GM12878 (cell line): ENCODE measurements around the gene GAL3ST2. TPM values are rescaled to one million over a fixed set of nuclear protein-coding genes. Genes with fewer than 3 reads are reported as not detected.
"Not testable (repeated sequence)": the region's sequence is repeated elsewhere in the genome, so short reads cannot be mapped to it uniquely, and the experiment has no call there.

Experiments
- ATAC-seq: fragments of 200-7000 bp; cut with Tn5 transposase; 3 replicates; pipeline ENCODE4 v1.9.1; 2020; ENCODE audit warnings: mild to moderate bottlenecking, moderate library complexity
- BruUV-seq: library from RNA; stranded (reverse); fragments of 400-500 nt; replicated peaks from 2 replicates; lab custom pipeline; 2021; lab: Mats Ljungman, UMichigan
- CTCF ChIA-PET: fragments of 300-600 bp; sonication (Branson Sonifier 250); formaldehyde crosslinking; extraction: SDS; loops from one replicate; lab custom pipeline; 2021; ENCODE audit warnings: inconsistent platforms; lab: Yijun Ruan, JAX
- POLR2A ChIA-PET: fragments of 350-600 bp; formaldehyde crosslinking; extraction: SDS; loops from one replicate; lab custom pipeline; 2021; ENCODE audit warnings: inconsistent platforms; lab: Charles Lee
- RAD21 ChIA-PET: fragments of 300-600 bp; sonication (Branson Sonifier 250); formaldehyde crosslinking; loops from one replicate; lab custom pipeline; 2023; ENCODE audit warnings: antibody characterized with exemption; ENCODE audit not compliant: unreplicated experiment; lab: Charles Lee
- SMC1A ChIA-PET: fragments of 300-600 bp; sonication (Branson Sonifier 250); formaldehyde crosslinking; loops from one replicate; lab custom pipeline; 2023; ENCODE audit not compliant: unreplicated experiment, uncharacterized antibody; lab: Charles Lee
- DNase-seq: peaks from one replicate; pipeline ENCODE4 v3.0.0-alpha.2; 2011; ENCODE audit warnings: low read depth, low spot score
- FAIRE-seq: peaks from 3 replicates; lab custom pipeline; 2011; peaks lifted over from hg19 to GRCh38; lab: Jason Lieb, UNC
- H2AFZ ChIP-seq: 2 replicates; pipeline ENCODE4 v1.6.0; 2011; ENCODE audit warnings: low read depth, low read length, control low read depth; ENCODE audit not compliant: control insufficient read depth
- H3K27ac ChIP-seq: 2 replicates; pipeline ENCODE4 v1.5.1; 2011; ENCODE audit warnings: control low read depth; ENCODE audit not compliant: control insufficient read depth, insufficient read depth
- H3K27me3 ChIP-seq, 2 experiments: replicated peaks in 1 of 2; 2 replicates each; pipeline versions ENCODE4 v1.6.0 to v1.6.1; 2011; ENCODE audit warnings: low read length in 1 of 2; ENCODE audit not compliant: control insufficient read depth in 2 of 2, insufficient read depth in 2 of 2
- H3K36me3 ChIP-seq, 2 experiments: 2 replicates each; pipeline ENCODE4 v1.5.1; 2011; ENCODE audit warnings: low read length in 1 of 2; ENCODE audit not compliant: control insufficient read depth in 2 of 2, insufficient read depth in 2 of 2
- H3K4me1 ChIP-seq: 2 replicates; pipeline ENCODE4 v1.6.1; 2011; ENCODE audit warnings: mild to moderate bottlenecking, low read length, moderate library complexity, mixed read lengths; ENCODE audit not compliant: control insufficient read depth, insufficient read depth
- H3K4me2 ChIP-seq: 2 replicates; pipeline ENCODE4 v1.6.0; 2011; ENCODE audit warnings: control low read depth; ENCODE audit not compliant: control insufficient read depth, insufficient read depth
- H3K4me3 ChIP-seq: fragments of 200-600 bp; sonication (generic); 2 replicates; pipeline ENCODE4 v1.5.1; 2016
- H3K79me2 ChIP-seq: 2 replicates; pipeline ENCODE4 v1.6.0; 2011; ENCODE audit warnings: low read length; ENCODE audit not compliant: control insufficient read depth, insufficient read depth
- H3K9ac ChIP-seq: 2 replicates; pipeline ENCODE4 v1.8.0; 2011; ENCODE audit warnings: low read length, control low read depth, mixed read lengths; ENCODE audit not compliant: control insufficient read depth, insufficient read depth
- H3K9me3 ChIP-seq: replicated peaks from 3 replicates; pipeline ENCODE4 v1.5.1; 2011; ENCODE audit warnings: mild to moderate bottlenecking, low read length; ENCODE audit not compliant: control insufficient read depth, insufficient read depth
- H4K20me1 ChIP-seq: 2 replicates; pipeline ENCODE4 v1.6.0; 2011; ENCODE audit not compliant: control insufficient read depth, insufficient read depth
- EGR1 ChIP-seq, 2 experiments: IDR thresholded peaks; 1 replicate in 1 of 2; 2 replicates in 1 of 2; pipeline ENCODE4 v1.6.1; 2011 to 2012; ENCODE audit warnings: low read depth in 2 of 2, low read length in 2 of 2, borderline replicate concordance in 1 of 2, mild to moderate bottlenecking in 1 of 2, moderate library complexity in 1 of 2
- HDAC2 ChIP-seq: fragments of 200-600 bp; sonication (generic); IDR thresholded peaks from 2 replicates; pipeline ENCODE4 v1.6.1; 2017
- MXI1 ChIP-seq: fragments of 150-350 bp; IDR thresholded peaks from 2 replicates; pipeline ENCODE4 v1.6.1; 2011; ENCODE audit warnings: low read depth, mild to moderate bottlenecking, inconsistent platforms, low read length, improper control_type of control experiment
- MYB ChIP-seq: fragments of 150-350 bp; IDR thresholded peaks from 2 replicates; pipeline ENCODE4 v1.6.1; 2014; ENCODE audit warnings: mild to moderate bottlenecking, low read depth, low read length, borderline replicate concordance
- NBN ChIP-seq: fragments of 450-650 bp; IDR thresholded peaks from 2 replicates; pipeline ENCODE4 v1.6.1; 2016
- NFYA ChIP-seq: IDR thresholded peaks from 2 replicates; pipeline ENCODE4 v1.6.1; 2011; ENCODE audit warnings: low read depth, mild to moderate bottlenecking, low read length, improper control_type of control experiment, borderline replicate concordance
- SIN3A ChIP-seq: IDR thresholded peaks from 2 replicates; pipeline ENCODE4 v1.6.1; 2012; ENCODE audit warnings: low read depth, low read length, improper control_type of control experiment
- SRF ChIP-seq, 2 experiments: IDR thresholded peaks; 2 replicates each; pipeline ENCODE4 v1.6.1; 2011; ENCODE audit warnings: low read depth in 2 of 2, low read length in 2 of 2, mild to moderate bottlenecking in 1 of 2, moderate library complexity in 1 of 2
- WGBS: methylation state at CpG from one replicate; pipeline ENCODE4 v1.1.6; 2016; ENCODE audit warnings: low lambda C conversion rate; ENCODE audit not compliant: insufficient replicate concordance, insufficient coverage; ENCODE audit errors: missing lambda C conversion rate; 5-methylcytosine and 5-hydroxymethylcytosine counted together
- in situ Hi-C: fragments of 300-500 bp; cut with MboI; formaldehyde crosslinking; loops from 9 replicates; pipeline ENCODE4 v1.14.3; 2018; ENCODE audit warnings: mixed read lengths
- intact Hi-C: fragments of 100-400 bp; cut with micrococcal nuclease; formaldehyde crosslinking; loops from one replicate; pipeline ENCODE4 v1.14.2; 2022; ENCODE audit not compliant: unreplicated experiment
- polyA plus RNA-seq, 11 experiments: library from polyadenylated mRNA; depleted of rRNA in 4 of 11; unstranded in 6 of 11; stranded (reverse) in 5 of 11; fragments of >200 nt; fragmentation: Nextera tagmentation in 4 of 11; fragmentation: Illumina TruSeq in 1 of 11; extraction: Ambion mirVana in 4 of 11; extraction: Trizol in 1 of 11; gene quantifications; 1 replicate in 1 of 11; 2 replicates in 10 of 11; pipeline versions ENCODE4 v1.2.1 to v1.2.3, GENCODE V29; 2011 to 2016; ENCODE audit warnings: inconsistent platforms in 2 of 11, missing spikeins in 2 of 11, low read depth in 1 of 11
- total RNA-seq, 4 experiments: library from RNA; depleted of rRNA in 3 of 4; stranded (reverse); fragments of >200 nt in 3 of 4; fragmentation: Illumina TruSeq in 1 of 4; extraction: Trizol in 1 of 4; gene quantifications; 2 replicates each; pipeline versions ENCODE4 v1.2.1 to v1.2.3, GENCODE V29; 2013 to 2021
- TF ChIP-seq, protein P1 (sequence below): fragments of 450-650 bp; IDR thresholded peaks from 2 replicates; pipeline ENCODE4 v1.6.1; 2018; ENCODE audit warnings: borderline replicate concordance, mild to moderate bottlenecking; ENCODE audit not compliant: partially characterized antibody

Gene GAL3ST2
- total and polyA plus RNA-seq, 10 of the 15 experiments (the other 5 are each of a cell fraction or from before 2014, with no cell fraction given), result 0.09 to 0.36 (median 0.11) TPM; not detected in 7

DNA sequence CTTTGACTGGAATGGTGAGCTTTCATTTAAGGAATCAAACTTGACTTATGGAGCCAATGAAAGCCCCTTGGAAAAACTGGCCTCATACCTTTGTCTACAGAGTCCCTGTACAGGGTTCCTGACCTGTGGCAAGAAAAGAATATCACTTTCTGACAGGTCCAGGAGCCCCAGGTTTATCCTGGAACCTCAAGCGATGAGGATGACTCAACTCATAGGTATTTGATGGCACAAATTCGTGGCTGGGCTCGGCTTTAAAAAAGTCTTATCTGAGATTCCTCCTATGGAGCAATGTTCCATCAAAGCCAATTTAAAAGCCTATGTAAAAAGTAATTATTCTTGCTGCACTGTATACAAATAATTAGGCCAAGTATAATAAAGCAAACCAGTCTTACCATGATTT is 14.8 kb downstream of the GAL3ST2 start:
- POLR2A ChIA-PET, H3K4me2 ChIP-seq, DNase-seq, CTCF ChIA-PET, in situ Hi-C loops, H3K79me2 ChIP-seq, H3K9me3 ChIP-seq, H2AFZ ChIP-seq, H3K9ac ChIP-seq, H3K36me3 ChIP-seq, BruUV-seq, H3K27me3 ChIP-seq, H3K27ac ChIP-seq, H3K4me3 ChIP-seq, H4K20me1 ChIP-seq, RAD21 ChIA-PET, ATAC-seq, SMC1A ChIA-PET, intact Hi-C loops, FAIRE-seq: not testable (repeated sequence)
- 69% methylated on average over 3 of the region's 3 CpGs for WGBS
- H3K4me1 ChIP-seq, result peaks cover 19% of the 10 kb centered on the region

DNA sequence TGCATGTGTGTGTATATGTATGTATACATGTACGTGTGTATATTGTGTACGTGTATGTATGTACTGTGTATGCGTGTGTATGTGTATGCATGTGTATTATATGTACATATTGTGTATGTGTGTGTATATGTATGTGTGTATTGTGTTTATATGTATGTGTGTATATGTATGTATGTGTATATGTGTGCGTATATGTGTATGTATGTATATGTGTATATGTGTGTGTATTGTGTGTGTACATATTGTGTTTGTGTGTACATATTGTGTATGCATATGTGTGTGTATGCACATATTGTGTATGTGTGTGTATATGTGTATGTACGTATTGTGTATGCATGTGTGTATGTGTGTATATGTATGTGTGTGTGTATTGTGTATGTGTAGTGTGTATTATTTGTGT is 16.8 kb downstream of the GAL3ST2 start:
- 75% methylated on average over 5 of the region's 5 CpGs for WGBS
- in situ Hi-C loops (no loop called here), intact Hi-C loops (no loop called here)
- no peak for TF ChIP-seq HDAC2
- TF ChIP-seq NFYA, result no peak
- no peak for TF ChIP-seq MYB
- TF ChIP-seq SIN3A, result no peak
- no peak for TF ChIP-seq NBN
- TF ChIP-seq, protein P1, sequence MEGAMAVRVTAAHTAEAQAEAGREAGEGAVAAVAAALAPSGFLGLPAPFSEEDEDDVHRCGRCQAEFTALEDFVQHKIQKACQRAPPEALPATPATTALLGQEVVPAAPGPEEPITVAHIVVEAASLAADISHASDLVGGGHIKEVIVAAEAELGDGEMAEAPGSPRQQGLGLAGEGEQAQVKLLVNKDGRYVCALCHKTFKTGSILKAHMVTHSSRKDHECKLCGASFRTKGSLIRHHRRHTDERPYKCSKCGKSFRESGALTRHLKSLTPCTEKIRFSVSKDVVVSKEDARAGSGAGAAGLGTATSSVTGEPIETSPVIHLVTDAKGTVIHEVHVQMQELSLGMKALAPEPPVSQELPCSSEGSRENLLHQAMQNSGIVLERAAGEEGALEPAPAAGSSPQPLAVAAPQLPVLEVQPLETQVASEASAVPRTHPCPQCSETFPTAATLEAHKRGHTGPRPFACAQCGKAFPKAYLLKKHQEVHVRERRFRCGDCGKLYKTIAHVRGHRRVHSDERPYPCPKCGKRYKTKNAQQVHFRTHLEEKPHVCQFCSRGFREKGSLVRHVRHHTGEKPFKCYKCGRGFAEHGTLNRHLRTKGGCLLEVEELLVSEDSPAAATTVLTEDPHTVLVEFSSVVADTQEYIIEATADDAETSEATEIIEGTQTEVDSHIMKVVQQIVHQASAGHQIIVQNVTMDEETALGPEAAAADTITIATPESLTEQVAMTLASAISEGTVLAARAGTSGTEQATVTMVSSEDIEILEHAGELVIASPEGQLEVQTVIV, result no peak
- no peak for TF ChIP-seq SRF (IDR thresholded peaks at IDR 0.05; ENCODE audit: low read depth in 2 of 2, low read length in 2 of 2)
- no peak for TF ChIP-seq MXI1
- no peak for TF ChIP-seq EGR1 (IDR thresholded peaks at IDR 0.05; ENCODE audit: borderline replicate concordance in 1 of 2, low read depth in 2 of 2, low read length in 2 of 2)
- ATAC-seq, result no peak
- CTCF ChIA-PET, result no interaction called here
- H3K4me3 ChIP-seq, result no peak overlapping the region
- H3K4me2 ChIP-seq, result no peak overlapping the region
- no peaks in the 10 kb centered on the region for H3K36me3 ChIP-seq
- H2AFZ ChIP-seq, result no peak overlapping the region
- no peak overlapping the region for H3K27ac ChIP-seq
- no TSS peak for BruUV-seq
- no peak overlapping the region for H3K9ac ChIP-seq
- POLR2A ChIA-PET, result no interaction called here
- peaks cover 11% of the 10 kb centered on the region for H3K4me1 ChIP-seq
- RAD21 ChIA-PET, result no interaction called here
- peak; percentile 47 for FAIRE-seq
- no peaks in the 10 kb centered on the region for H3K27me3 ChIP-seq
- no peaks in the 10 kb centered on the region for H3K79me2 ChIP-seq
- no peaks in the 10 kb centered on the region; the same call in 2 of the 3 replicates for H3K9me3 ChIP-seq
- H4K20me1 ChIP-seq, result no peaks in the 10 kb centered on the region
- DNase-seq, result no peak
- SMC1A ChIA-PET, result no interaction called here
